SU-DHL-6 (cell line): ENCODE data around the gene NOM1.

Source experiments
- H2AFZ ChIP-seq: fragments of 200-600 bp; sonication (generic); 2 replicates; pipeline ENCODE4 v1.6.1; 2014; ENCODE audit warnings: low read depth, mild to moderate bottlenecking, moderate library complexity, mixed read lengths, antibody characterized with exemption, low read length; ENCODE audit not compliant: severe bottlenecking
- H3F3A ChIP-seq: fragments of 200-600 bp; shearing (Covaris generic); 2 replicates; pipeline ENCODE4 v1.6.0; 2016; ENCODE audit warnings: antibody characterized with exemption, mild to moderate bottlenecking; ENCODE audit not compliant: insufficient read depth
- H3K27ac ChIP-seq: fragments of 200-600 bp; sonication (generic); 2 replicates; pipeline ENCODE4 v1.5.1; 2016; ENCODE audit warnings: low read depth, mild to moderate bottlenecking, low read length, moderate library complexity, mixed read lengths
- H3K27me3 ChIP-seq: fragments of 200-600 bp; sonication (generic), shearing (Covaris generic); 2 replicates; pipeline ENCODE4 v1.6.0; 2014; ENCODE audit warnings: mild to moderate bottlenecking, low read length
- H3K36me3 ChIP-seq: fragments of 200-600 bp; sonication (generic); 2 replicates; pipeline ENCODE4 v1.6.1; 2014; ENCODE audit warnings: mild to moderate bottlenecking, low read length, mixed read lengths
- H3K4me2 ChIP-seq: fragments of 300-600, 200-600 bp; shearing (Covaris generic), sonication (generic); 2 replicates; pipeline ENCODE4 v1.6.0; 2014; ENCODE audit warnings: low read length, low read depth, mild to moderate bottlenecking; ENCODE audit not compliant: poor library complexity, severe bottlenecking
- H3K4me3 ChIP-seq: fragments of 200-600 bp; sonication (generic); 2 replicates; pipeline ENCODE4 v1.5.1; 2014; ENCODE audit warnings: antibody characterized with exemption, low read length, mild to moderate bottlenecking, mixed read lengths; ENCODE audit not compliant: insufficient read depth, poor library complexity, severe bottlenecking
- H3K79me2 ChIP-seq: fragments of 200-600 bp; sonication (generic); 2 replicates; pipeline ENCODE4 v1.6.1; 2014; ENCODE audit warnings: mild to moderate bottlenecking, low read length, moderate library complexity; ENCODE audit not compliant: insufficient read depth
- H3K9ac ChIP-seq: fragments of 200-600 bp; sonication (generic); 2 replicates; pipeline ENCODE4 v1.7.0; 2014; ENCODE audit warnings: mild to moderate bottlenecking, low read length
- H3K9me2 ChIP-seq: fragments of 200-600 bp; sonication (generic); replicated peaks from 2 replicates; pipeline ENCODE4 v1.6.1; 2014; ENCODE audit warnings: low read length; ENCODE audit not compliant: insufficient read depth
- H3K9me3 ChIP-seq: fragments of 200-600 bp; sonication (generic); 2 replicates; pipeline ENCODE4 v1.6.1; 2014; ENCODE audit warnings: low read length, mixed read lengths; ENCODE audit not compliant: insufficient read depth
- H4K20me1 ChIP-seq: fragments of 200-600 bp; sonication (generic); 2 replicates; pipeline ENCODE4 v1.6.1; 2014; ENCODE audit warnings: low read depth, mild to moderate bottlenecking, antibody characterized with exemption, low read length, moderate library complexity, mixed read lengths
- CTCF ChIP-seq: fragments of 200-600 bp; sonication (generic); IDR thresholded peaks from one replicate; pipeline ENCODE4 v1.5.1; 2017; ENCODE audit warnings: antibody characterized with exemption, mild to moderate bottlenecking, low read length, moderate library complexity; ENCODE audit not compliant: insufficient read depth, poor library complexity, severe bottlenecking
- EZH2phosphoT487 ChIP-seq: fragments of 200-600 bp; sonication (generic), shearing (Covaris generic); conservative IDR thresholded peaks from 2 replicates; pipeline ENCODE4 v1.6.1; 2018; ENCODE audit warnings: mild to moderate bottlenecking, antibody characterized with exemption, low read length, moderate library complexity, mixed read lengths

Gene NOM1

GRCh38 chr7:156944876-156945275, 4.6 kb upstream of the NOM1 start:
- H3K9me2 ChIP-seq, result no peaks in the 10 kb centered on the region
- TF ChIP-seq CTCF (no peak), EZH2phosphoT487 (no peak)
- H3K4me3 ChIP-seq, result no peak overlapping the region
- no peak overlapping the region for H3K4me2 ChIP-seq
- H3K79me2 ChIP-seq, result peaks cover 3% of the 10 kb centered on the region
- H3K27me3 ChIP-seq, result no peaks in the 10 kb centered on the region
- no peaks in the 10 kb centered on the region for H3K36me3 ChIP-seq
- H3K9me3 ChIP-seq, result no peaks in the 10 kb centered on the region
- H4K20me1 ChIP-seq, result no peaks in the 10 kb centered on the region
- no peak overlapping the region for H2AFZ ChIP-seq
- H3K27ac ChIP-seq, result no peak overlapping the region
- no peak overlapping the region for H3K9ac ChIP-seq
- H3F3A ChIP-seq, result no peaks in the 10 kb centered on the region

GRCh38 chr7:156947120-156947843, 2.2 kb upstream of the NOM1 start:
- Histone ChIP-seq H3F3A (peaks cover 4% of the 10 kb centered on the region; the same call in 1 of the 2 replicates), H3K27ac (no peak overlapping the region), H3K4me3 (no peak overlapping the region), H3K9me2 (no peaks in the 10 kb centered on the region), H3K9ac (no peak overlapping the region), H3K27me3 (no peaks in the 10 kb centered on the region), H3K9me3 (no peaks in the 10 kb centered on the region), H3K4me2 (no peak overlapping the region), H3K79me2 (peaks cover 27% of the 10 kb centered on the region), H2AFZ (no peak overlapping the region), H3K36me3 (peaks cover 4% of the 10 kb centered on the region; the same call in 1 of the 2 replicates), H4K20me1 (peaks cover 4% of the 10 kb centered on the region; the same call in 1 of the 2 replicates)
- no peak for TF ChIP-seq CTCF
- no peak for TF ChIP-seq EZH2phosphoT487

- Histone ChIP-seq H3K36me3 (peaks cover 7% of the 10 kb centered on the region), H3K9me3 (no peaks in the 10 kb centered on the region), H3K4me2 (no peak overlapping the region), H4K20me1 (peaks cover 6% of the 10 kb centered on the region; the same call in 1 of the 2 replicates), H3K27ac (no peak overlapping the region), H3K27me3 (no peaks in the 10 kb centered on the region), H3K9ac (no peak overlapping the region), H3K9me2 (no peaks in the 10 kb centered on the region), H3F3A (peaks cover 4% of the 10 kb centered on the region; the same call in 1 of the 2 replicates), H2AFZ (no peak overlapping the region), H3K79me2 (peaks cover 38% of the 10 kb centered on the region), H3K4me3 (no peak overlapping the region)
- TF ChIP-seq CTCF (no peak), EZH2phosphoT487 (no peak)
Observed at GRCh38 chr7:156948361-156948760, 1.2 kb upstream of the NOM1 start.
